Amniotic epithelial cell (primary cell): ENCODE measurements around the gene KIF21B.
A peak's percentile ranks its signal among the peaks of the same experiment; 100 is the strongest.

Experiments
- DNase-seq: peaks from one replicate; pipeline ENCODE4 v3.0.0-alpha.2; 2010; ENCODE audit warnings: low read depth

The KIF21B gene

DNA sequence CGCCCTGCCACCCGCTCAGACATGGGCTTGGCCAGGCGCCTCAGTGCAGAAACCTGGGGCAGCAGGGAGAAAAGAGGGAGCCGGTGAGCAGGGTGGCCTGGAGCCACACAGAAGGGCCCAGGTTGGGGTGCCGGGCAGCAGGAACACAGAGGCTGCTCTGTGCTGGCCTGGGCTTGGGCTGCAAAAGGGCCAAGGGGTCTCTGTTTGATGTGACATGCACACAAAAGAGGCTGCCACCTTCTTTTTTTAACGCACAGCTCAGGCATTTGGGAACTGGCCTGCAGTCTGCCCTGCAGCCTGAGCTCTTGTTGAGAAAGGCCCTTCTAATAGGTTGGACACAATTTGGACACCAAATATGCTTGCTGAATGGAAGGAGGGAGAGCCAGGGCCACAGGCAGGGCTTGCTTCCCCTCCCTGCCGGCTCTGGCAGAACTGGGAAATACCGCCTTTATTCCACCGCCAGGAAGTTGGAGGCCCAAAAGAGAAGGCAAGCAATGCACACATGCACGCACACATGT, 32.4 kb downstream of the KIF21B start:
- DNase-seq: no peak

DNA sequence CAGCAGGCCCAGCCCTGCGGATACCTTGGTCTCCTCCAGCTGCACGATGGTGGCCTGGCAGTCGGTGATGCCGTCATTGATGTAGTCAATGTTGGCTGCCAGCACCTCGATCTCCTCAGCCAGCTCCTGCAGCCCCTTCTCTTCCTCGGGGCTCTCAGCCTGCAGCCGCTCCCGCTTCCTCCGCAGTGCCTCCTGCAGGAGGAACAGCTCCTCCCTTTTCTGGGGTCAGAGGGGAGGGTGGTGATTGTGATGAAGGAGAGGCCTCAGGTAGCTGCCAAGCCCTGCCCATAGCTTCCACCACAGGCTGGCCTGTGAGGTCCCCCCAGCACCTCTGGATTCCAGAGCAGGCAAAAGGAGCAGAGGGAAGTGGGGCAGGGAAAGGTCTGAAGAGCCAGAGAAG, 33.4 kb downstream of the KIF21B start:
- DNase-seq: no peak

DNA sequence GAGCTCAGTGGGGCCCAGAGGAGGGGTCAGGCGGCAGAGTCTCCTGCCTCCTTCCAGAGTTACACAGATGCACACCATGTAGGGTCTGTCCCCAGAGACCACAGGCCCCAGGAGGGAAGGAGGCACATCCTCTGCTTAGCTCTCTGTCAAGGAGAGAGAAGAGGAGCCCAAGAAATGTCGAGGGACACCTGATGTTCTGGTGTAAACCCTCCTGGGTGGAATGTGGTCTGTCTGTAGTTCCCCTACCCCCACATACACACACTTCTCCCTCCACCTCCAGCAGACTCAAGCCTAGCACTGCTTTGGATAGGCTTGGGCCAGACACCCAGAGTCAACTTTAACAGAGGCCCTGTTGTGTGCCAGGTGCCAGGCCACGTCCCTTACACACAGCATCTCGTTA, 34.2 kb downstream of the KIF21B start:
- no peak for DNase-seq

DNA sequence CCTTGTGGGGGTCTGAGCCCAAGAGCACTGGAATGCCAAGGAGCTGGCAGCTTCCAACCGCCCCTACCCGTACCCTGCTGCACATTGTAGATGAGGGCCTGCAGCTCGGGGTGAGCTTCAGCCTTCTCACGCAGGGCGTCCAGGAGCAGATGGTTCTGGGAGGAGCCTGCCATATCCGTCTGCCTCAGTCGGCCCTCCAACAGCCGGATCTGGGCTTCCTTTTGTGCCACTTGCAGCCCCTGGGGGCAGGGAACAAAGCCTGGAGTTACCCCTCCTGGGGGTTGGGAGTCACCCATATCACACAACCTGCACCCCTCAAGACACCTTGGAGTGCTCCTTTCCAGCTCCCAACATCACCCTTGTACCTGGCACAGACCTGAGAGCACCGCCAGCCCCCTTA, 34.8 kb downstream of the KIF21B start:
- DNase-seq: no peak

DNA sequence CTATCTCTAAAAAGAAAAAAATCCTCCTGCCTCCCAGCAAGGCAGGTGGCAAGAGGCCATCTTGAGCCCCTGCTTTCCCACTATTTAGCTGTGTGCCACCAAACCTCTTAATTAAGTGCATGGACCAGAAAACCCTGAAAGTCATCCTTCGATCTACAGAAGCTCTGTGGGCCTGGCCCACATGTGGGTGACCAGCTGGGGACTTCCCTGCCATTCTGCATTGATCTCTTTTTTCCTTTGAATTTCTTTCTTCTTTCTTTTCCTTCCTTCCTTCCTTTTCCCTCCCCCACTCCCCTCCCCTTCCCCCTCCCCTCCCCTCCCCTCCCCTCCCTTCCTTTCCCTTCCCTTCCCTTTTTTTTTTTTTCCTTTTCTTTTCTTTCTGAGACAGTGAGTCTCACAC, 38.0 kb downstream of the KIF21B start:
- DNase-seq: no peak

DNA sequence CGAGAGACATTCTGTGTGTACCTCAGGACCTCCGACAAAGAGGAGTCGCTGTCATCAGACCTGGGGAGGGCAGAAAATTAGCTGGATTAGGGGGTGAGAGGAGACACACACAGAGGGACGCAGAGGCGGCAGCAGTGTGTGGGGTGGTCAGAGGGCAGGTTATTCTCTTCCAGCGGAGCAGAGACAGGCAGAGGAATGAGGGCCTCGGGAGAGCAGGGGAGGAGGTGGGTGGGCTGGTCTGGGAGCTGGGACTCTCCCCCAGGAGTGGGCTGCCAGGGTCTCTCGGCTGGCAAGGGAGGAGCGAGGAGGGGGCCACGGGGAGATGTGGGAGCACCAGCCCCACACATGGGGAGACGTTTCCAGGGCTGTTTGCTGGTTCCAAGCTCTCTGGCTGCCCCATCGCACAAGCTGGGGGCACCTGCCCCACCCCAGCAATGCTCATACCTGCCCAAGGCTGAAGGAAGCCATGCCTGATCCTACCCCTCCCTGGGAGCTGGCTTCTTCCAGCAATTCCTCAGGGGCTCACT, 40.4 kb downstream of the KIF21B start:
- DNase-seq: no peak

DNA sequence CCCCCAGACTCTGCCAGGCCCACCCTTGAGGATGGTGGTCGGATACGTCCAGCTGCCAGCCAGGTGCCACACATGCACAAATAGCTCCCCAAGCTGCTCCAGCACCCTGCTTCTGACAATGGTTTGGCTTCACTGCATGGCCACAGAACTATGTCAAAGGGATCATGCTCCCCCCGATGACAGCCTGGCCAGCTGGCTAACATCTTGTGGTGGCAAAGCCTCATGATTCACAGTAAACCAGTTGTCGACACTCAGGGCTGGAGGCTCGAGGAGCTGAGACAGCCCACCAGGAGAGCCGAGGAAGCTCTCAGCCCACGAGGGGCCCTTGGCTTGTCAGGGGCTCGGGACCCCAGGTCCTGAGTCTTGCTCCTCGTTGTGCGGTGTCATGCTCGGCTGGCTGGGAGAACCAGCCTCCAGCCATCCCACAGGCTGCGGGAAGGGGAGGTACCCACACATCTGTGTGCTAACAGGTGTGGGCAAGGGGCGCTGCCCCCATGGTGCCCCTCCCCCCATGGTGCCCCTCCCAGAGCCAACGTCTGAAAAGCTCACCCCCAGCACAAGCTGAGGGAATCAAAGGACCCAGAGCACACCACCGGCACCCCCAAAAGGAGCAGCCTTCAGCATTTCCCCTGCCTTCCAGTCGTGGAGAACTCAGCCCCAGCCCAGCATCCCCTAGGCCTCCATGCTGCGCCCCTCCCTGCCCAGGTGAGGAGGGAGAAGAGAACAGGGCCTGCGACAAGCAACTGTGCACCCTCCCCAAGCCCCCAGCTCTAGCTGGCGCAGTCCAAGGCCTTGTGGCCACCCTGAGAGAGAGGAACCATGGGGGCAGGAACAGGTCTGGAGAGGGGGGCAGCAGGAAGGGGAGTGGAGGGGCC, 41.2 kb downstream of the KIF21B start:
- DNase-seq: peak; percentile 64

DNA sequence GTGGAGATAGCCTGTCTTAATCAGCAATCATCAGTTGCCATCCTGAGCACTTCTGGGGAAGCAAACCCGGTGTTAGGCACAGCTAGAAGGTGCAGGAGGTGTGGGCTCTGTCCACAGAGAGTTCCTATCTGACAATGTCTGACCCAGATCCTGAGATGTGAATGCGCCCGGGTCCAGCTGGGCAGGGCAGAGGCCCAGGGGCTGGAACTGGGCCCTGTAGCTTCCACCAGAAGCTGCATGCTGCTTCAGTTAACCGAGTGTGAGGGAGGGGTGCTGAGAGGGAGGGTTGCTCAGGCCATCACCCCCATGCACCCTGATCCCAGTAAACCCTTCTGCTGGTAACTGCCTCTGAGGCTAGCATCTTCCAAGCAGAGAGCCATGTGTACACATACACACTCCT, 42.2 kb downstream of the KIF21B start:
- no peak for DNase-seq

DNA sequence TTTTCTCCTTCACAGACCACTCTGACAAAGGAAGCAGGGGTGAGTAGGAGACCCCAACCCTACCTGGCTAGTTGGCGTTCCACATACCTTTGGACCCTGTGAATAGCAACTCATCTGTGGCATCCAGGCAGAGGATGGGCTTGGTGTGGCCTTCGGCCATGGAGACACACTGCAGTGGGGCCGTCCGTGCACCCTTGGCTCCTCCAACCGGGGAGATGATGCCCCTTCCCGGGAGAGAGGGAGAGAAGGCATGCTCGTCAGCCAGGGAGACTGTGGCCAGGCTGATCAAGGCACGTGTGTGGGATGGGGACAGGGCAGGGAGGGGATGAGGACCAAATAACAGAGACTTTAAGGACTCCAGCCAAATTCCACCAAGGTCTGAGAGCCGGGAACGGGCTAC, 42.6 kb downstream of the KIF21B start:
- DNase-seq: no peak

DNA sequence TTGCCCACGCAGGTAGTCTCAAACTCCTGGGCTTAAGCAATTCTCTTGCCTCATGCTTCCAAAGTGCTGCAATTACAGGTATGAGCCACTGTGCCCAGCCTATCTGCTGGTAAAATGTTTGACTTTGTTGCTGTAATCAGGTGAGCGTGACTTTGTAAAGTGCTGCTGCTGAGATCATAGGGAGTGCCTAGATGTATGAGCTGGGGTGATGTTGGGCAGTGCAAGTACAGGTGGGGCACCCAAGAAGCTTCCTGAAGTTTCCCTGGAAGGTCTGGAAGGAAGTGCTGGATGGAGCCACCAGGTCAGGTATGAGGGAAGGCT, 43.1 kb downstream of the KIF21B start:
- no peak for DNase-seq

DNA sequence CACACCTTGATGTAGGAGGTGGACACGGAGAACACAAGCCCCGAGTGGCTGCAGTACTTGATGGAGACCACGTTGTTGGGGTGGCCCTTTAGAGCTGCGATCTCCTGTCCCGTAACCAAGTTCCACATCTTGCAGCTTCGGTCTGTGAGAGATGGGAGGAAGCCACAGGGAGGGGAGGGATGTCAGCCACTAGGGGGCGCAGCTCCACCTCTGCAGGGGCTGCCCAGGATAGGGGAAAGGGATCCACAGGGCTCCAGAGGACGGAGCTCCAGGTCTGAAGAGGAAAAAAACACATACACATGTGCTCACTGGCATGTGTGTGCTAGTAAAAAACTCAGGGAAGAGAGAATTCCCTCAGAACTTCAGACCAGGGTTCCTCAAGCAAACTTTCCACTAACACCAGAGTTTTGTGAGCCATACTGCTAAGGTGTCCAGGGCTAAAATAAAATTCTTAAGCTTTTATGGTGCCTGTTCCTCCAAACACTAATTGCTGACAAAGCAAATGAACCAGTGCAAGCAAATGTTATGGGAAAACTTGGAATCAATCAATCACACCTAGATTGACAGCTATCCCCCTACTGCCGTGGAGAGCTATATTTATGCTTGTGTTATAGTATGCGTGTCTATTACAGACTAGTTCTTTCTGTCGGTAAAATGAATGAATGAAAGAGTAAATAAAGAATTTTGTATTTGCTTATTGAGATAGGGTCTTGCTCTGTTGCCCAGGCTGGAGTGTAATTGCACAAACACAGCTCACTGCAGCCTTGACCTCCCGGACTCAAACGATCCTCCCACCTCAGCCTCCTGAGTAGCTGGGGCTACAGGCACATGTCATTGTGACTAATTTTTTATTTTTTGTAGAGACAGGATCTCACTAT, 43.7 kb downstream of the KIF21B start:
- peak; percentile 8 for DNase-seq

DNA sequence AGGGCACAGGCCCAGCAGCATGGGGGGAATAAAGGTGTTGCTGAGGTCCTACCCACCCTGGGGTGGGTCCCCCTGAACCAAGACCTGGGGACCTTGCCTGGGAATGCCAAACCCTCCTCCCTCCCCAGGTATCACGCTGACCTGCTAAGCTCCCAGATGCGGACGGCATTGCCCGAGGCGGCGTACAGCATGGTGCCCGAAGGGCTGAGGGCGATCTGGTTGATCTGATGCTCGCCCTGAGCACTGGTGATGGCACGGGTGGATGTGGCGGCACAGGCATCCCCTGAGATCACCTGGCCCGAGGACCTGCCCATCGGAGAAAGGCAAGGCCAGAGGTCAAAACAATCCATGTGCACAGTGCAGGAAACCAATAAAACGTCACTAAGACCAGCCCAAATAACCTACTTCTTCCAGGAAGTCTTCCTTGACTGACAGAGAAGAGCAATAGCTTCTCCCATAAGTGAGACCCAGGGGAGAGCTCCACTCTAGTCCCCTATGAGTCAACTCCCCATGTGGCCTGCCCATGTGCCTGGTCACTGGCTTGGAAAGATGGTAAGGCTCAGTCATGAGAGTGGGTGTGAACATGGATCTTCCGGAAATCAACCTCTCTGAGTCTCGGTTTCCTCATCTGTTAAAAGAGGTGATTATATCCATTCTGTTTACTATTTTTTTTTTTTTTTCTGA, 46.3 kb downstream of the KIF21B start:
- no peak for DNase-seq

DNA sequence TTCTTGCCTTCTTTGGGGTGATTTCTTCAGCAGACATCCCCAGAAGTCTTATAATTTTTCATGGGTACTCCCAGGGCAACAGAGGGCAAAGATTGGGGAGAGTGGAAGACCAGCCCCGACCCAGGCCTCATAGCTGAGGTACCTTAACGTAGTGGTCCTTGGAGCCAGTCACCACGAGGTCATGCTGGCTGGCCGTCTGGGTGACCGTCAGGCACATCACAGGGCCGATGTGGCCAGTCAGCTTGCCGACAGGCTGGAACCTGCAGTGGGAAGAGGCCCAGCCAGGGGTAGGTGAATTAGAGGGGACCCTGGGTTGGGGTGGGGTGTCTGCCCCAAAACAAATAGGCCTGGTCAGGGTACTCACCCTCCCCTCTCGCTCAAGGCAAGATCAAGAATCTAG, 46.9 kb downstream of the KIF21B start:
- DNase-seq: no peak

DNA sequence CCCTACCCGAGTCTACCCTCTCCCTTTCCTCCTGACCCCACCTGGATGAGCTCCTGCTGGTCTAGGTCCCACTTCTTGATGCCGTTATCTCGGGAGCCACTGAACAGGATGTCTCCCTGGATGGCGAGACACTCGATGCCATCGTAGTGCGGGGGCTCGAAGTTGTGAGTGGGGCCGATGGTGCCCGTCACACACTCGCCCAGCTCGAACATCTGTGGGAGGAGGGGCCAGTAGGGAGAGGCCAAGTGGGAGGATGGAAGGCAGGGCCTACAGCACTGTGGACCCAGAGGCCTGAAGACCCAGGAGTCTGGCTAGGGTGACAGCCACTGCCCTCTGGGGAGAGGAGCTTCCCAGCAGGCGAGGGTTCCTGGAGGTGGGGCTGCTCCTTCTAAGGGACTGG, 48.1 kb downstream of the KIF21B start:
- DNase-seq: no peak

DNA sequence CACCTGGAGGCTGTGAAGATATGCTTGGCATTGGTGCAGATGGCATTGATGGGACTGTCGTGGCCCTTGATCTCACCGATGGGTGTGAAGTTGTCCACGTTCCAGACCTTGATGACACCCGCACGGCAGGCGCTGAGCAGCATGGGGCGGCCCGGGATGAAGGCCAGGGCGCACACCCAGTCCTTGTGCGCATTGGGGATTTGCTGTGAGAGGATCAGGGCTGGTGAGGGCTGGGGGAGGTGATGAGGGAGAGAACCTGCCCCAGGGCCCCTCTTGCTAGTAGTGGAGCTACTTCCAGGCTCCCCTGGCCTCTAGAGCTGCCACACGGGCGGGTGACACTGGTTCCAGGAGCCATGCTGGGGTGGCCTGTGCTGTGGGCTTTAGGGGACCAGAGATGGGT, 48.8 kb downstream of the KIF21B start:
- no peak for DNase-seq

DNA sequence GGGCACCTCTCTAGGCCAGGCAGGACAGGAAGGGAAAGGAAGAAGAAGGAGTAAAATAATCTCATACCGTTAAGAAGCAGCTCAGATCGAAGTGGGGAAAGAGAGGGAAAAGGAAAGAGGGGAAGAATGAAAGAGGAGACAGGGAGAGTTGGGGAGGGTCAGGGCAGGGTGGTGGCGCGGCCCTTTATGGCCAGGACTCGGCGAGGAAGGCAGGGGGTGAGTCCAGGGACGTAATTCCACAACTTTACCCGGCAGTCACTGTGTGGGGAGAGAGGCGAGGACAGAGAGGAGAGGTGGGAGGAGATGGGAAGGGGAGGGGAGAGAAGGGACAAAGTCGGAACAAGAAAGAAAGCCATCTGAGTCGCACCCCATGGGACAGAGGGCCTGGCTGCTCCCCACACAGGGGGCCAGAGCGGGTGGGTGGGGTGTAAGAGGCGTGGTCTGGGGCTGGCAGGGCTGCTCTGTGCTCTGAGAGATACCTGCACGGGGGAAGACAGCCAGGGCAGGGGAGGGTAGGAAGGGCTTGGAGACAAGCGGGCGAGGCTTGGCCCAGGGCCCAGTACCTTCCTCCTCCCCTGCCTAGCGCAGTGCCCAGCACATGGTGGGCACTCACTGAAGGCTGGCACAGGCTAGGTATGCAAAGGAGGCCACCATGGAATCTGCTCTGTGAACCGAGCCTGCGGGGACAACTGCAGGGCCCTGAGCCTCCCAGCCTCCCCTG, 49.4 kb downstream of the KIF21B start:
- DNase-seq: no peak

DNA sequence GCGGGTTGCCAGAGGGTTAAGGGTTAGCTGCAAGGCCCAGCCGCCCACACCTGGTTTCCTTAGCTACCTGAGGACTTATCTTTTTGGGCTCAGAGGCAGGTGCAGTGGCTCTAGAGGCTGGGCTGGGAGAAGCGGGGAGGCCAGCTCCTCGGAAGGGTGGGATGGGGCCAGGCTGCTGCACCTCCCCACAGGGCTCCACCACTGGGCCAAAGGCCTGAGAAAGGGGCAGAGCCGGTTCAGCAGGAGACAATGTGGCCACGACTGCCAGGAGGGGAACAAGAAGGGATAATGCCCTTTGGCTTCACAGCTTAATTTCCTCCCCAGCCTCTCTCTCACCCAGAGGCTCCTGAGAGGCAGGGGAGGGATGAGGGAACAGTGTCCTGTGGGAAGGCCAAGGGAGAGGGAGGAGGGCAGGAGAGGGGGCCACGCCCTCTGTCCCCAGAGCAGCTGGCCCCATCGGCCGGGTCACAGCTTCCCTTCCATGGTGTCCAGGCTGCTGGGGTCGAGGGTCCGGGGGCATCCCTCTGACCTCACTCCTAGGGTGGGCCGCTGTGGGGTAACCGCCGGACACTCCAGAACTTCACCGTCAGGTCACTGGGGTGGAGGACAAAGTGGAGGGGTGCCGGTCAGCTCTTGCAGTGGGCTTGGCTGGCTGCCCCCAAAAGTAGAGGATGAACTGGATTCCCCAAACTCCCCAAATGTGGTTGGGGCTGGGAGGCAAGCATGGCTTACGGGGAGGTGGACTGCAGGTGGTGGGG, 50.4 kb downstream of the KIF21B start:
- DNase-seq: no peak

DNA sequence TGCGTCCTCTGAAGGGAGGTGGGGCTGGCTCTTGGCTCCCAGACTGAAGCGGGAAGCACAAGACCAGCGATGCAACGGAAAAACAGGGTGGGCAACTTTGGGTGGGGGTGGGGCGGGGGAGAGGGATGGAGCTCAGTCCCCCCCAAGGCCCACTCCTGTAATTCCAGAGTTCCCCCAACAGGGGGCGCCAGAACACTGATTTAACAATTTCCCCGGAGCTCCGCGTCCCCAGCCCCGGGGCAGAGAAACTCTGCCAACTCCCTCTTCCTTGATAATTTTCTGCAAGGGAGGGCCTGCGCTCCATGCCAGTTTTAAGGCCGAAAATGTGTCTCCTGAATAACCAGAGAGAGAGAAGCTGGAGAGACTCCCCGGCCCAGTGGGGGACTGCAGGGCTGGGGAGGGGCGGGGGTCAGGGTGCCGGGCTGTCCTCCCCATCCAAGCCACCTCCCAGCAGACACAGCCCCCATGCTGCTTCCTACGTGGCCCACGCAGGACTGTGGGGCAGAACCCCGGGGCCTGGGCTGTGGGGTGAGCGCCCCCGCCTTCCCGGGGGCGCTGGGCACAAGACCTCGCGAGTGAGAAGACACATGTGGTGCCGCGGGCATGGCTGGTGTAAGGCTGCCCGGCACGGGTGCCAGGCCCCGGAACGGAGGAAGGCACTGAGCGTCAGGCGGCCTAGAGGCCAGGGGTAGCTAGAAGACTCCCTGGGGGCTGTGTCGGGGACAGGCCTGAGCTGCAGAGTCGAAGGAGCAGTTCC, 51.4 kb downstream of the KIF21B start:
- peak; percentile 27 for DNase-seq

DNA sequence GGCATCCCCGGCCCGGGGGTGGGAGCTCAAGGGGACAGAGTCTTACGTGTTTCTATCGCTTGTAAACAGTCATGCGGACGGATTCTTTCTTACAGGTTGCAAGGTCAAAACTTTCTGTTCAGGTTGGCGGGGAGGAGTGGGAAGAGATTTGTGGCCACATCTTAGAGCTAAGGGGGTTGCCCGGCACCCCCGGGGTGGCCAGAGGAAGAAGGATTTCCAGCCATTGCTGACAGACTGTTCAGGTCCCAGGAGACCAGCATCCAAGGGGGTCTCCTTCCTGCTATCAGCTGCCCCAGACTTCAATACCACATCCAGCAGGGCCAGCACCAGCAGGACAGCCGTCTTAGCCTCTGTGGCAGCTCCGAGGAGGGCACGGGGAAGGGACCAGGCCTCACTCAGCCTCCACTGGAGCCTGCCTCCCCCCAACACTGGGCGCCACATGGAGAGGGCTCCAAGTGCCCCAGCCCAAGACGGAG, 52.0 kb downstream of the KIF21B start:
- DNase-seq: no peak
